DMS53 treated with DMSO at 0.1 percent for 48 hours (cell line): Measurements from ENCODE around the gene TMEM132A.
"Not testable (repeated sequence)": the region's sequence is repeated elsewhere in the genome, so short reads cannot be mapped to it uniquely, and the experiment has no call there.

Experiments used
- DNase-seq: peaks from one replicate; lab custom pipeline; 2025; ENCODE audit not compliant: unreplicated experiment; lab: John Stamatoyannopoulos, UW

TMEM132A gene

GRCh38 chr11:60952742-60953170, 28.5 kb downstream of the TMEM132A start:
- no peak for DNase-seq

- no peak for DNase-seq
Observed at GRCh38 chr11:60953781-60954180, 29.5 kb downstream of the TMEM132A start.

GRCh38 chr11:60954421-60954820, 30.2 kb downstream of the TMEM132A start:
- no peak for DNase-seq

- DNase-seq = no peak
Observed at GRCh38 chr11:60955571-60955970, 31.3 kb downstream of the TMEM132A start.

GRCh38 chr11:60957188-60957587, 32.9 kb downstream of the TMEM132A start:
- no peak for DNase-seq

- DNase-seq = no peak
Observed at GRCh38 chr11:60959431-60959830, 35.2 kb downstream of the TMEM132A start.

GRCh38 chr11:60960405-60960804, 36.1 kb downstream of the TMEM132A start:
- DNase-seq = no peak

- DNase-seq = no peak
Observed at GRCh38 chr11:60964801-60965200, 40.5 kb downstream of the TMEM132A start.

- DNase-seq = no peak
Observed at GRCh38 chr11:60966890-60967289, 42.6 kb downstream of the TMEM132A start.

GRCh38 chr11:60968223-60968622, 44.0 kb downstream of the TMEM132A start:
- DNase-seq = no peak

- no peak for DNase-seq
Observed at GRCh38 chr11:60970369-60970774, 46.1 kb downstream of the TMEM132A start.

GRCh38 chr11:60970890-60971289, 46.6 kb downstream of the TMEM132A start:
- DNase-seq = no peak

- DNase-seq = no peak
Observed at GRCh38 chr11:60971520-60971919, 47.3 kb downstream of the TMEM132A start, which contains the start of gene CD6. CD6 (plus strand) TSS chr11:60971680; CDS start chr11:60971866, 186 bp downstream.

GRCh38 chr11:60972182-60973030, 48.1 kb downstream of the TMEM132A start:
- DNase-seq = no peak

GRCh38 chr11:60973699-60974098, 49.4 kb downstream of the TMEM132A start:
- no peak for DNase-seq

- DNase-seq = not testable (repeated sequence)
Observed at GRCh38 chr11:60974316-60974715, 50.1 kb downstream of the TMEM132A start.

- no peak for DNase-seq
Observed at GRCh38 chr11:60974726-60975125, 50.5 kb downstream of the TMEM132A start.

- DNase-seq = no peak
Observed at GRCh38 chr11:60977224-60977623, 53.0 kb downstream of the TMEM132A start.

- no peak for DNase-seq
Observed at GRCh38 chr11:60977836-60978235, 53.6 kb downstream of the TMEM132A start.

GRCh38 chr11:60978546-60979380, 54.5 kb downstream of the TMEM132A start:
- no peak for DNase-seq

- no peak for DNase-seq
Observed at GRCh38 chr11:60981515-60981914, 57.3 kb downstream of the TMEM132A start.

GRCh38 chr11:60982184-60982583, 57.9 kb downstream of the TMEM132A start:
- no peak for DNase-seq
